Stomach (tissue), 9 donors: ENCODE data around the gene HEPHL1. TPM values are rescaled to one million over a fixed set of nuclear protein-coding genes. Genes with fewer than 3 reads are reported as not detected.

Experiments used
- DNase-seq, 2 donors: peaks; one replicate each; pipeline versions ENCODE4 v3.0.0 to v3.0.0-alpha.2; 2013 to 2019
- H3K27ac ChIP-seq, 5 donors: fragments of 200-600 bp in 4 of 5; sonication (generic) in 4 of 5; one replicate each; pipeline ENCODE4 v1.5.1; 2013 to 2019; ENCODE audit warnings: mild to moderate bottlenecking in 1 of 5, moderate library complexity in 1 of 5
- H3K27me3 ChIP-seq, 3 donors: fragments of 200-600 bp; sonication (generic); one replicate each; pipeline ENCODE4 v1.5.1; 2017 to 2019; ENCODE audit warnings: mixed run types in 1 of 3
- H3K36me3 ChIP-seq, 4 donors: fragments of 200-600 bp; sonication (generic); 1 replicate in 3 of 4; 2 replicates in 1 of 4; pipeline ENCODE4 v1.5.1; 2016 to 2019
- H3K4me1 ChIP-seq, 4 donors: fragments of 200-600 bp; sonication (generic); one replicate each; pipeline ENCODE4 v1.5.1; 2016 to 2019
- H3K4me3 ChIP-seq, 4 donors: fragments of 200-600 bp; sonication (generic) in 3 of 4; one replicate each; pipeline ENCODE4 v1.5.1; 2016 to 2019; ENCODE audit warnings: mild to moderate bottlenecking in 1 of 4
- H3K9me3 ChIP-seq, 4 donors: fragments of 200-600 bp; sonication (generic); one replicate each; pipeline ENCODE4 v1.5.1; 2016 to 2019
- CTCF ChIP-seq, 7 experiments: fragments of 450-650 bp in 4 of 7; fragments of 200-600 bp in 3 of 7; sonication (generic) in 3 of 7; IDR thresholded peaks; one replicate each; pipeline ENCODE4 v1.5.1; 2016 to 2019; ENCODE audit warnings: antibody characterized with exemption in 7 of 7, control low read depth in 2 of 7, mild to moderate bottlenecking in 1 of 7
- EP300 ChIP-seq: sonication (generic); formaldehyde crosslinking; IDR thresholded peaks from one replicate; pipeline ENCODE4 v1.6.1; 2017; ENCODE audit warnings: antibody characterized with exemption
- POLR2A ChIP-seq, 4 donors: fragments of 450-650 bp; IDR thresholded peaks; one replicate each; pipeline ENCODE4 v1.6.1; 2016; ENCODE audit warnings: antibody characterized with exemption in 4 of 4, control low read depth in 2 of 4, mild to moderate bottlenecking in 1 of 4, moderate library complexity in 1 of 4
- POLR2AphosphoS5 ChIP-seq, 3 donors: sonication (generic); formaldehyde crosslinking; IDR thresholded peaks; one replicate each; pipeline ENCODE4 v1.6.1; 2016; ENCODE audit warnings: antibody characterized with exemption in 3 of 3
- WGBS, 5 donors: extraction: QIAGEN DNeasy Blood & Tissue Kit in 3 of 5; methylation state at CpG; one replicate each; pipeline versions ENCODE4 v1.1.5 to v1.1.7; 2013 to 2018; 5-methylcytosine and 5-hydroxymethylcytosine counted together
- intact Hi-C: fragments of 100-400 bp; cut with DNase I; formaldehyde crosslinking; loops from one replicate; pipeline ENCODE4 v1.15.1; 2023; ENCODE audit warnings: low total_unique reads
- polyA plus RNA-seq, 3 donors: library from polyadenylated mRNA; stranded (reverse); fragments of 200-250 nt; gene quantifications; one replicate each; pipeline ENCODE4 v1.2.3, GENCODE V29; 2013
- total RNA-seq, 5 donors: library from RNA; depleted of rRNA; stranded (reverse); fragments of >200 nt; gene quantifications; one replicate each; pipeline versions ENCODE4 v1.1.0 to v1.2.3, GENCODE V29; 2014 to 2016
- donor health status: healthy with polysubstance abuse.
- donor health status: Bipolar disorder and iron deficiency.
- donor health status: healthy.

The HEPHL1 gene
- total and polyA plus RNA-seq, 8 donors = 0.60 TPM; not detected in 7

GRCh38 chr11:93983542-93984195, 37.5 kb upstream of the HEPHL1 start:
- Histone ChIP-seq H3K36me3 (no peaks in the 10 kb centered on the region), H3K4me3 (no peak overlapping the region), H3K27ac (no peak overlapping the region), H3K27me3 (no peaks in the 10 kb centered on the region), H3K4me1 (peaks cover 0 to 14% (median 0%) of the 10 kb centered on the region in 4 donors), H3K9me3 (peaks cover 0 to 3% (median 0%) of the 10 kb centered on the region in 4 donors)
- WGBS, 5 donors = 45 to 80% (median 60%) methylated on average over 3 of the region's 3 CpGs
- TF ChIP-seq EP300 = no peak
- no peak for TF ChIP-seq POLR2A (IDR thresholded peaks at IDR 0.05)
- TF ChIP-seq POLR2AphosphoS5 (IDR thresholded peaks at IDR 0.05) = no peak
- no peak for TF ChIP-seq CTCF (IDR thresholded peaks at IDR 0.05)
- DNase-seq = no peak
- intact Hi-C loops = no loop called here

GRCh38 chr11:93984196-93984567, 37.0 kb upstream of the HEPHL1 start:
- WGBS, 5 donors = 42 to 96% (median 79%) methylated on average over 1 of the region's 1 CpG
- Histone ChIP-seq H3K9me3 (peaks cover 0 to 3% (median 0%) of the 10 kb centered on the region in 4 donors), H3K36me3 (no peaks in the 10 kb centered on the region), H3K27ac (no peak overlapping the region), H3K27me3 (no peaks in the 10 kb centered on the region), H3K4me1 (peaks cover 0 to 14% (median 0%) of the 10 kb centered on the region in 4 donors), H3K4me3 (no peak overlapping the region)
- intact Hi-C loops = no loop called here
- DNase-seq = no peak
- TF ChIP-seq EP300 (no peak), CTCF (IDR thresholded peaks at IDR 0.05) (no peak), POLR2AphosphoS5 (IDR thresholded peaks at IDR 0.05) (no peak), POLR2A (IDR thresholded peaks at IDR 0.05) (no peak)

GRCh38 chr11:93984936-93985335, 36.2 kb upstream of the HEPHL1 start:
- intact Hi-C loops = no loop called here
- TF ChIP-seq POLR2A (IDR thresholded peaks at IDR 0.05) (no peak), CTCF (IDR thresholded peaks at IDR 0.05) (no peak)
- Histone ChIP-seq H3K4me1 (peaks cover 0 to 14% (median 0%) of the 10 kb centered on the region in 4 donors), H3K27me3 (no peaks in the 10 kb centered on the region), H3K27ac (no peak overlapping the region), H3K36me3 (no peaks in the 10 kb centered on the region), H3K4me3 (no peak overlapping the region), H3K9me3 (no peaks in the 10 kb centered on the region)
- no peak for DNase-seq
- WGBS, 5 donors = 26 to 72% (median 52%) methylated on average over 2 of the region's 2 CpGs

GRCh38 chr11:93986716-93987115, 34.4 kb upstream of the HEPHL1 start:
- Histone ChIP-seq H3K4me1 (peaks cover 0 to 14% (median 0%) of the 10 kb centered on the region in 4 donors), H3K4me3 (no peak overlapping the region), H3K36me3 (no peaks in the 10 kb centered on the region), H3K27me3 (no peaks in the 10 kb centered on the region), H3K27ac (peak overlapping the region in 1 of 5 donors; percentile 35), H3K9me3 (no peaks in the 10 kb centered on the region)
- 20 to 52% (median 36%) methylated on average over 3 of the region's 3 CpGs for WGBS, 5 donors
- peak; percentile 46 to 48 for DNase-seq
- intact Hi-C loops = no loop called here
- TF ChIP-seq POLR2A (IDR thresholded peaks at IDR 0.05) = no peak
- TF ChIP-seq EP300 = no peak
- no peak for TF ChIP-seq POLR2AphosphoS5 (IDR thresholded peaks at IDR 0.05)
- no peak for TF ChIP-seq CTCF (IDR thresholded peaks at IDR 0.05)
